Skin epidermis (tissue), 12 donors: Measurements from ENCODE around the gene TEX44.
"Not testable (repeated sequence)": the region's sequence is repeated elsewhere in the genome, so short reads cannot be mapped to it uniquely, and the experiment has no call there.

Source experiments
- H3K27ac ChIP-seq, 21 experiments: fragments of 200-600 bp; sonication (generic) in 11 of 21; one replicate each; pipeline ENCODE4 v1.5.0; 2020; ENCODE audit warnings: mild to moderate bottlenecking in 3 of 21, inconsistent platforms in 2 of 21, moderate library complexity in 2 of 21
- H3K4me3 ChIP-seq, 7 experiments: fragments of 200-600 bp; sonication (generic) in 2 of 7; one replicate each; pipeline ENCODE4 v1.5.0; 2020; ENCODE audit warnings: inconsistent platforms in 2 of 7, mild to moderate bottlenecking in 2 of 7, moderate library complexity in 1 of 7

TEX44 gene

DNA sequence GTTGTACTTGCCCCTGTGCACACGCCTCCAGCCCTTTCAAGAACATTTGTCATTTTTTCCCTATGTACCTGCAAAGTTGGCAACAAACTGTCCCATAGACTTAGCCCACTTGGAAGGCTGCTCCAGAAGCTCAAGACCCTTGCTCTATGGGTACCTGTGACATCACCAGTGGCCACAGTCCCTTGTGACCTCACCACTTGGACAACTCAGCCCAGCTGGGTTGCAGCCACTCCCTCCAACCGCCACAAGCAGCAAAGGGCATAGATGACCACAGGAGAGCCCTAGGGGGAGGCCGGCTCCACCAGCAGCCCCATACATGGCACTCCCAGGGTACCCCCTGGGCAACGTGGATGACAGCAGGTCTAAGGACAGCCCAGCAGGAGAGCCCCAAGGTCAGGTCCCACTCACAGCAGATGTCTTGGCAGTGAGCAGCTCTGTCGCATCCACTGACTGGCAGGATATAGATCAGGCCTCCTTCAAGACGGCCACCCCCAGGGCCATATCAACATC lies at the start of gene TEX44:
Gene TEX44 (plus strand): TSS at position 229 of the 510 bp plus-strand sequence. CDS start 88 bp downstream, at position 317.
- H3K4me3 ChIP-seq: no peak within 1 kb of the TSS

DNA sequence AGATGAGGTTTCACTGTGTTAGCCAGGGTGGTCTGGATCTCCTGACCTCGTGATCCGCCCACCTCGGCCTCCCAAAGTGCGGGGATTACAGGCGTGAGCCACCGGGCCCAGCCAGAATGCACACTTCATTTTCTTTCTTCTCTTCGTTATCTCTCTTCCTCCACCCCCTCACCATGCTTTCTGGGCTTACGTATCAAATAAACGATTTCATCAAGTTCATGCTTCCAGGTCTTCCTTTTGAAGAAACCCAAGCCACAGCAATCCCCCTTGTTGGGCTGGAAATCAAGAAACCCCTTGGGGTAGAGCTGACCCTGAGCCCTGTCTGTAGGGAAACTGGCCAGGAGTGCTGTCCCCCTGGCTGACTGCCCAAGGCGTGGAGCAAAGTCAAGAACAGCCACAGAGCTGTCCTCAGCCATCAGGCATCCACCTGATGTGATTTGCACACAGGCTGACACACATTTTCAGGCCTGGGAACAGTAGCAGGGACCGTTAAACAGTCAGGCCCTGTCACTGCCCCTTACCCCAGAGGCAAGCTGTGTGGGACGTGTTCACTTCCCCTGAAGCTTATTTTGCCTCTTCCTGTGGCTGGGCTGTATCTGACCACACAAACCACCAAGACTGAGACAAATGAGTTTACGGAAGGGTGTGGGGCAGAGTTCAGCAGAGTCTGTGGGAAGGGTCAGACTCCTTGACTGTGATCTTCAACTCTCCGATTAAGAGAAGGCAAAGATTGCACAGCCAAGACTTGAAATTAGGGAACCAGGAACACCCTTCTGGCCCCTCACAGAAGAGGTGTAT lies 47.4 kb upstream of the TEX44 start:
- H3K27ac ChIP-seq: peak overlapping the region in 6 of 21 experiments; percentile 8 to 66 (median 48)
- no peak overlapping the region for H3K4me3 ChIP-seq

More for the DNA sequence above, at the start of gene TEX44:
- H3K27ac ChIP-seq: peak within 1 kb of the TSS in 2 of 21 experiments; percentile 48 to 60

DNA sequence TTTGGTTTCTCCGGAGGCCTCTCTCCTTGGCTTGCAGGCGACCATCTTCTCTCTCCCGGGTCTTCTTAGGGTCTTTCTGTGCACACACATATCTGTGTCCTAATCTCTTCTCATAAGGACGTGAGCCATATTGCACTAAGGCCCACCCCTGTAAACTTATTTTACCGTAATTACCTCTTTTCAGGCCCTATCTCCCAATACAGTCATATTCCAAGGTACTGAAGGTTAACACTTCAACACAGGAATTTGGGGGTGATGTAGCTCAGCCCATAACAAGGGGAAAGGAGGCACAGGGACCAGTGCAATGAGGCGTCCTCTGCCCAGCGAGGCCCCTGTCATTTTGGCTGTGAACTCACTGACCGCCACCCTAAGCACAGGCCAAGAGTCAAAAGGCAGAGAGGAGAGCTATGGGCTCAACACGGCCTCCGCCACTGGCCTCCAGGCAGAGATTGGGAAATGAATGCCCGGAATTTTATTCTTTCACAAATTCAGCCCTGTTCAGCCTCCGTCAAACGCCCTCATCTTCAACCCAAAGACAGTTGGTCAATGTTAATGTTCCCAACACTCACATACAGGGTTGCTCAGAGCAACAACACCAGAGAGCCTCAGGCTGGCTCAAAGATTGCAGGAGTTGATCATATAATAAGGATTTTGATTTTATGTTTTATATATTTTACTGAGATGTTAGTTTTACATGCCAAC lies 46.5 kb upstream of the TEX44 start:
- Histone ChIP-seq H3K4me3 (no peak overlapping the region), H3K27ac (peak overlapping the region in 4 of 21 experiments; percentile 22 to 66 (median 49))

DNA sequence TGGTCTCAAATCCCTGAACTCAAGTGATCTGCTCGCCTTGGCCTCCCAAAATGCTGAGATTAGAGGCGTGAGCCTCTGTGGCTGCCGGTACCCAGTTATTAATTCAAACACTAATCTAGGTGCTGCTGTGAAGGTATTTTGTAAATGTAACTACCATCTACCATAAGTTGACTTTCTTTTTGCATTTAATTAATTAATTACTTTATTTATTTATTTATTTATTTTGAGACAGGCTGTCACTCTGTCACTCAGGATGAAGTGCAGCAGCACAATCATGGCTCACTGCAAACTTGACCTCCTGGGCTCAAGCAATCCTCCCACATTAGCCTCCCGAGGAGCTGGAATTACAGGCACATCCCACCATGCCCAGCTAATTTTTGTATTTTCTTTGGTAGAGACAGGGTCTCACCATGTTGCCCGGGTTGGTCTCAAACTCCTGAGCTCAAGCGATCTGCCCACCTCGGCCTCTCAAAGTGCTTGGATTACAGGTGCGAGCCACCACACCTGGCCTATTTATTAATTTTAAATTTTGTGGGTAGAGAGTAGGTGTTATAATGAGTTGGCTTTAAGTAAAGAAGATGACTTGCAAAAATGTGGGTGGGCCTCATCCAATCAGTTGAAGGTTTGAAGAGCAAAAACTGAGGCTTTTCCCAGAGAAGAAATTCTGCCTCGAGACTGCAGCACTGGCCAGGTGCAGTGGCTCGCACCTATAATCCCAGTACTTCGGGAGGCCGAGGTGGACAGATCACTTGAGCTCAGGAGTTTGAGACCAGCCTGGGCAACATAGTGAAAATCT lies 45.2 kb upstream of the TEX44 start:
- H3K4me3 ChIP-seq: no peak overlapping the region
- H3K27ac ChIP-seq: no peak overlapping the region

GRCh38 chr2:231548752-231549151 lies 43.9 kb upstream of the TEX44 start:
- Histone ChIP-seq H3K27ac (no peak overlapping the region), H3K4me3 (no peak overlapping the region)

DNA sequence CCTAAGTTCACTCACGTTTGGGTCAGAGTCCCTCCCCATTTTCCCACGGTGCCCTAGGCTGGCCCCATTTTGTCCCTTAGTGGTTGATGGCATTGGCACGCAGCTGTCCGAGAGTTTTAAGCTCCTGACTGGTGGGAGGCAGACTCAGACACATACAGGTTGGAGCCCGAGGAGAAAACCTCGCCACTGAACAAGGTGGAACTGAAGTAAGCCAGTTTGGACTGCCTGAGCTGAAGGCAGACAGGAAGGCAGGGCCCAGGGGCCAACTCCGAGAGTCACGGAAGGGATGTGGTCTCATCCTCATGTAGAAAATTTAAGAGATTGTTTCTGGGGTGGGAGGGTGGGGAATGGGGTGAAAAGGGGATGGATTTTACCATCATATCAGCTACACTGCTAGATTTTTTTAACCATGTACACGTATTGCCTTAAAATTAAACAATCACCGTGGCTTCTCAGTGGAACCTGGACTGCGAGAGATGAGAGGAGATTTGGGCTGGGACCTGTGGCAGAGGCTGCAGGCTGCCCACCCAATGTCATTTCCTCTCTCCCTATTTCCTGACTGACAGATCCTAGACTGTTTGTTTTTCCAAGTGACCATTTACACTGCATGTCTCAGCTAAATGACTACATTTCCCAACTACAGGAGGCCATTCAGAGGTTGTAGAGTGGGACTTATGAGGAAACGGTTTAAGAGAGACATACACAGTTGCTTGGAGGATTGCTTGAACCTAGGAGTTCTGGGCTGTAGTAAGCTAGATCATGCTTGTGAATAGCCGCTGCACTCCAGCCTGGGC lies 43.0 kb upstream of the TEX44 start:
- no peak overlapping the region for H3K27ac ChIP-seq
- H3K4me3 ChIP-seq: no peak overlapping the region

DNA sequence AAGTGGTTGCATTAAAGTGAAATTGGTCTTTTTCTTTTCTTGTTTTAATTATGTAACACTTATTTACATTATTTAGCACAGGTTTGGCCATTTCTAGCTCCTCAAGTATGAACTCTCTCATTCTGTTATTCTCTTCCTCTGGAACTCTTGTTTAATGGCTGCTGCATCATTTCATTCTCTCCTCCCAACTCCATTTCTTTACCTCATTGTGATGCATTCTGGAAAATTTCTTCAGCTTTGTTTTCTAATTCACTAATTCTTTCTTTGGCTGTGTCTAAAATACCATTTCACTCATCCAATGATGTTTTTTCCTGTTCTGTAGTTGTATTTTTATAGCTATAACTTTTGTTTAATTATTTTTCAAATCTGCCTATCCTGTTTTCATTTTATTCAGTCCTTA lies 39.9 kb upstream of the TEX44 start:
- no peak overlapping the region for H3K27ac ChIP-seq
- no peak overlapping the region for H3K4me3 ChIP-seq

- H3K27ac ChIP-seq: peak overlapping the region in 16 of 21 experiments; percentile 13 to 69 (median 44)
- H3K4me3 ChIP-seq: no peak overlapping the region
These were observed 38.3 kb upstream of the TEX44 start for GRCh38 chr2:231554327-231554726.

GRCh38 chr2:231554748-231555545 lies 37.7 kb upstream of the TEX44 start:
- no peak overlapping the region for H3K4me3 ChIP-seq

DNA sequence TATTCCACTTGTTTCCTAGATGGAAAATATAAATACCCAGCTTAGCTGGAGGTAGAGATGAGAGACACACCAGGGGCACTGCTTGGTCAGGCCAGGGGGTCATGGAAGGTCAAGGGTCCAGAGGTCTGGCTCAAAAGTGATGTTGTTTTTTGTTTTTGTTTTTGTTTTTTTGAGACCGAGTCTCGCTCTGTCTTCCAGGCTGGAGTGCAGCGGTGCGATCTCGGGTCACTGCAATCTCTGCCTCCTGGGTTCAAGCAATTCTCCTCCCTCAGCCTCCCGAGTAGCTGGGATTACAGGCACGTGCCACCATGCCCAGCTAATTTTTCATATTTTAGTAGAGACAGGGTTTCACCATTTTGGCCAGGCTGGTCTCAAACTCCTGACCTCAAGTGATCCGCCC lies 36.2 kb upstream of the TEX44 start:
- H3K4me3 ChIP-seq, H3K27ac ChIP-seq: not testable (repeated sequence)

More at GRCh38 chr2:231554748-231555545, 37.7 kb upstream of the TEX44 start:
- peak overlapping the region in 17 of 21 experiments; percentile 13 to 69 (median 42) for H3K27ac ChIP-seq

DNA sequence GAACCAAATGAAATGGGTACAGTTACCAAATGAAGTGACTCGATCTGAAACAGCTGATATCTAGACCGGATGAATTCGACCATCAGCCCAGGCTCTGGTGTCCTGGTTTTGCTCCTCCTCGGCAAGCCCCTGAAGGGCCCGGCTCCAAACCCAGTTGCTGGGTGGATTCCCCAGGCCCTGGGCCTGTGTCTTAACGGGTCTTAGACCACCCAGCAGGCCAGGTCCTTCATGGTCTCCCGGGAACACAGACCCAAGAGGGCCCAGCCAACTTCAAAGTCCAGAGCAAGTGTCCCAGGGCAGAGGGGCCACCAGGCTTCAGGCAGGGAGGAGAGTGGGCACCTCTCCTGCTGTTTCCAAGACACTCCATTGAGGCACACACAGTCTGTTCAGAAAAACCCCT lies 35.7 kb upstream of the TEX44 start:
- no peak overlapping the region for H3K4me3 ChIP-seq
- H3K27ac ChIP-seq: peak overlapping the region in 4 of 21 experiments; percentile 26 to 59 (median 43)

- H3K27ac ChIP-seq: peak overlapping the region in 7 of 21 experiments; percentile 26 to 59 (median 37)
- H3K4me3 ChIP-seq: no peak overlapping the region
These were observed 35.0 kb upstream of the TEX44 start for GRCh38 chr2:231557571-231558217.

DNA sequence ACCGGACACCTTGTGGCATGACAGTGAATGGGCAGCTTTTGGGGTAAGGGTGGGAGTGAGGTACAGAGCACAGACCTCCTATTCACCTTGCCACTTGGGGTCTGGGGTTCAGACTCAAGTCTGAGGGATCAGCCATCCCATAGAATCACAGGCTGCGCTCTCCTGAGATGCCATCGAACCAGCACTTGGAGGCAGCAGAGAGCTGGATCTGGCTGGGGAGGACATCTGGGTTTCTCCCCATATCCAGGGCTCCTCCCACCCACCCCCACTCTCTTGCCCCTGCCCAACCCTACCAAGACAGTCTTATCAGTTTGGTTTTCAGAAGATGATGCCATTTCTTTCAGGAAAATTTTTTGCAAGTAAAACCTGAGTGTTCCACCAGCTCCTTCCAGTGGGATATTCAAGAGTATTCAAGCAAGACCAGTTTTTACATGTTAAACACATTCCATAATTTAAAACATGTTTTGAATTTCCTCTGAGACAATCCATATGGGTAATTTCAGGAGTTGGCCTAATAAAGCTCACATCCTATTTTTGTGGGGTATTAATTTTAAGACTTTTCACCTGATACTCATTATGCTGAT lies 29.2 kb upstream of the TEX44 start:
- Histone ChIP-seq H3K27ac (no peak overlapping the region), H3K4me3 (no peak overlapping the region)

- H3K4me3 ChIP-seq: no peak overlapping the region
These were observed 26.6 kb upstream of the TEX44 start for GRCh38 chr2:231565887-231566594.

DNA sequence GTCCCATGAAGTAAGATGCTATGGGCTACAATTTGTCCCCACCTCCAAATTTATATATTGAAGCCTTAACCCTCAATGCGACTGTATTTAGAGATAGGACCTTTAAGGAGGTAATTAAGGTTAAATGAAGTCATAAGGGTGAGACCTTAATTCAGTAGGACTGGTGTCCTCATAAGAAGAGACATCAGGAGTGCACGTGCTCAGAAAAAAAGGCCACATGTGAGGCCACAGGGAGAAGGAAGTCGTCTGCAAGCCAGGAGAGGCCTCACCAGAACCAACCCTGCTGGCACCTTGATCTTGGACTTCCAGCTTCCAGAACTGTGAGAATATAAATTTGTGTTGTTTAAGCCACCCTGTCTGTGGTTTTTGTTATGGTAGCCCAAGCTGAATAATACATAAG lies 25.5 kb upstream of the TEX44 start:
- no peak overlapping the region for H3K27ac ChIP-seq

More at GRCh38 chr2:231565887-231566594, 26.6 kb upstream of the TEX44 start:
- no peak overlapping the region for H3K27ac ChIP-seq

GRCh38 chr2:231568098-231568784 lies 24.4 kb upstream of the TEX44 start:
- no peak overlapping the region for H3K4me3 ChIP-seq
- no peak overlapping the region for H3K27ac ChIP-seq

More for the DNA sequence above, 25.5 kb upstream of the TEX44 start:
- H3K4me3 ChIP-seq: no peak overlapping the region
